GM23338 (cell line): Measurements from ENCODE around the gene KLHL25. TPM values are rescaled to one million over a fixed set of nuclear protein-coding genes. Genes with fewer than 3 reads are reported as not detected.

Experiments
- ATAC-seq: fragments of 200-7000 bp; cut with Tn5 transposase; 3 replicates; pipeline ENCODE4 v1.9.1; 2020
- DNase-seq: peaks from one replicate; pipeline ENCODE4 v3.0.0-alpha.2; 2015; ENCODE audit warnings: low spot score
- H2AFZ ChIP-seq: fragments of 200-600 bp; sonication (generic); 2 replicates; pipeline ENCODE4 v1.8.0; 2016; ENCODE audit warnings: antibody characterized with exemption, mild to moderate bottlenecking, moderate library complexity
- H3F3A ChIP-seq: fragments of 200-600 bp; sonication (generic); replicated peaks from 2 replicates; pipeline ENCODE4 v1.8.0; 2017; ENCODE audit warnings: antibody characterized with exemption, mixed run types, low read depth
- H3K27ac ChIP-seq: fragments of 200-600 bp; sonication (generic); 2 replicates; pipeline ENCODE4 v1.6.1; 2016; ENCODE audit warnings: low read depth
- H3K27me3 ChIP-seq: fragments of 200-600 bp; sonication (generic); 2 replicates; pipeline ENCODE4 v1.8.0; 2016; ENCODE audit warnings: mild to moderate bottlenecking, mixed run types, moderate library complexity; ENCODE audit not compliant: insufficient read depth
- H3K36me3 ChIP-seq: fragments of 200-600 bp; sonication (generic); 2 replicates; pipeline ENCODE4 v1.8.0; 2016; ENCODE audit warnings: mild to moderate bottlenecking; ENCODE audit not compliant: insufficient read depth
- H3K4me1 ChIP-seq: fragments of 200-600 bp; sonication (generic); 2 replicates; pipeline ENCODE4 v1.8.0; 2016; ENCODE audit warnings: mild to moderate bottlenecking, moderate library complexity; ENCODE audit not compliant: insufficient read depth
- H3K4me2 ChIP-seq: fragments of 200-600 bp; sonication (generic); 2 replicates; pipeline ENCODE4 v1.7.1; 2017; ENCODE audit warnings: mixed run types
- H3K4me3 ChIP-seq: fragments of 200-600 bp; sonication (generic); 2 replicates; pipeline ENCODE4 v1.6.1; 2016; ENCODE audit warnings: mixed run types
- H3K79me2 ChIP-seq: fragments of 200-600 bp; sonication (generic); replicated peaks from 2 replicates; pipeline ENCODE4 v1.8.0; 2017; ENCODE audit warnings: mild to moderate bottlenecking; ENCODE audit not compliant: insufficient read depth
- H3K9me2 ChIP-seq: fragments of 200-600 bp; sonication (generic); 2 replicates; pipeline ENCODE4 v1.8.0; 2017; ENCODE audit not compliant: insufficient read depth
- H4K20me1 ChIP-seq: fragments of 200-600 bp; sonication (generic); replicated peaks from 2 replicates; pipeline ENCODE4 v1.8.0; 2017; ENCODE audit warnings: mild to moderate bottlenecking; ENCODE audit not compliant: insufficient read depth
- H3K27ac Mint-ChIP-seq: 2 replicates; pipeline ENCODE4 v1.8.0; 2020; ENCODE audit warnings: inconsistent platforms, mild to moderate bottlenecking, moderate library complexity, mixed read lengths
- H3K27me3 Mint-ChIP-seq: 3 replicates; pipeline ENCODE4 v1.8.0; 2022; ENCODE audit warnings: low read depth, mild to moderate bottlenecking, moderate library complexity, mixed read lengths, inconsistent platforms; ENCODE audit not compliant: insufficient read depth, poor library complexity
- H3K36me3 Mint-ChIP-seq: 3 replicates; pipeline ENCODE4 v1.8.0; 2021; ENCODE audit warnings: low read depth, mild to moderate bottlenecking, inconsistent platforms, moderate library complexity, mixed read lengths
- H3K4me1 Mint-ChIP-seq: 3 replicates; pipeline ENCODE4 v1.8.0; 2020; ENCODE audit warnings: mild to moderate bottlenecking, inconsistent platforms, mixed read lengths
- H3K4me3 Mint-ChIP-seq: 3 replicates; pipeline ENCODE4 v1.8.0; 2021; ENCODE audit warnings: moderate library complexity, mild to moderate bottlenecking, inconsistent platforms, mixed read lengths
- H3K9me3 Mint-ChIP-seq: 3 replicates; pipeline ENCODE4 v1.8.0; 2020; ENCODE audit warnings: moderate library complexity, mild to moderate bottlenecking, inconsistent platforms, mixed read lengths
- CREB1 ChIP-seq: fragments of 250-450 bp; sonication (Bioruptor Pico); IDR thresholded peaks from 2 replicates; pipeline ENCODE4 v1.5.0; 2020; ENCODE audit warnings: low read depth, mild to moderate bottlenecking, moderate library complexity
- EZH2 ChIP-seq: fragments of 200-600 bp; sonication (generic); IDR thresholded peaks from one replicate; pipeline ENCODE4 v1.8.0; 2017; ENCODE audit warnings: antibody characterized with exemption, mild to moderate bottlenecking, low read depth; ENCODE audit not compliant: unreplicated experiment
- NANOG ChIP-seq: IDR thresholded peaks from 2 replicates; pipeline ENCODE4 v1.6.1; 2016; ENCODE audit warnings: antibody characterized with exemption, borderline replicate concordance
- POLR2AphosphoS5 ChIP-seq: IDR thresholded peaks from 2 replicates; pipeline ENCODE4 v1.6.1; 2016; ENCODE audit warnings: antibody characterized with exemption, low read depth
- STAT1 ChIP-seq: IDR thresholded peaks from one replicate; pipeline ENCODE4 v1.6.1; 2016; ENCODE audit warnings: antibody characterized with exemption; ENCODE audit not compliant: unreplicated experiment
- ZNF331 ChIP-seq: fragments of 250-450 bp; sonication (Bioruptor Pico); IDR thresholded peaks from 2 replicates; pipeline ENCODE4 v1.5.0; 2020; ENCODE audit warnings: low read depth, mild to moderate bottlenecking, moderate library complexity
- polyA plus RNA-seq: library from polyadenylated mRNA; unstranded; fragments of >200 nt; fragmentation: Nextera tagmentation; extraction: Ambion mirVana; gene quantifications from 2 replicates; pipeline ENCODE4 v1.2.1, GENCODE V29; 2016
- total RNA-seq: library from RNA; depleted of rRNA; stranded (reverse); fragments of >200 nt; shearing (Covaris generic); gene quantifications from 2 replicates; pipeline ENCODE4 v1.2.3, GENCODE V29; 2014
- TF ChIP-seq, protein P1 (sequence below): IDR thresholded peaks from one replicate; pipeline ENCODE4 v1.6.1; 2018; ENCODE audit warnings: antibody characterized with exemption; ENCODE audit not compliant: unreplicated experiment
- TF ChIP-seq, protein P2 (sequence below): IDR thresholded peaks from 2 replicates; pipeline ENCODE4 v1.6.1; 2016; ENCODE audit warnings: antibody characterized with exemption
- TF ChIP-seq, protein P3 (sequence below): fragments of 250-450 bp; sonication (Bioruptor Pico); IDR thresholded peaks from 2 replicates; pipeline ENCODE4 v1.5.0; 2020; ENCODE audit warnings: mild to moderate bottlenecking, moderate library complexity
- TF ChIP-seq, protein P4 (sequence below), 2 experiments: fragments of 200-600 bp in 1 of 2; sonication (generic) in 1 of 2; conservative IDR thresholded peaks; 2 replicates each; pipeline versions ENCODE4 v1.5.1 to v1.6.1; 2016 to 2017; ENCODE audit warnings: antibody characterized with exemption in 2 of 2, low read depth in 2 of 2, mild to moderate bottlenecking in 2 of 2, moderate library complexity in 1 of 2

KLHL25 gene
- total and polyA plus RNA-seq, 2 experiments from 2014 or later: 5.2 to 28.5 TPM

DNA sequence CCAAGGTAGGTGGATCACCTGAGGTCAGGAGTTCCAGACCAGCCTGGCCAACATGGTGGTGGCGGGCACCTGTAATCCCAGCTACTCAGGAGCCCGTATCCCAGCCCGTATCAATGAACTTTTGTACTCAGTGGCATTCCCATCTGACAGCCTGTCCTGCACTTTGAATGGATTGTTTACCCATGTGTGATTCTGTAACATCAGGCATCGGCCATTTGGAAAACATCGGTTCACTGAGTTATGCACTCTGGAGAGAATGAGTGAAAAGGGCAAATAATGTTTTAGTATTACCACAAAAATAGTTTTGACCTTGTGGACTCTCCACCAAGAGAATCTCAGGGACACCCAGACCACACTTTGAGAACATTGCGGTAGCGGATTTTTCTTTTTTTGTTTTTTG lies 13.6 kb downstream of the KLHL25 start (continued):
- TF ChIP-seq, protein P1, sequence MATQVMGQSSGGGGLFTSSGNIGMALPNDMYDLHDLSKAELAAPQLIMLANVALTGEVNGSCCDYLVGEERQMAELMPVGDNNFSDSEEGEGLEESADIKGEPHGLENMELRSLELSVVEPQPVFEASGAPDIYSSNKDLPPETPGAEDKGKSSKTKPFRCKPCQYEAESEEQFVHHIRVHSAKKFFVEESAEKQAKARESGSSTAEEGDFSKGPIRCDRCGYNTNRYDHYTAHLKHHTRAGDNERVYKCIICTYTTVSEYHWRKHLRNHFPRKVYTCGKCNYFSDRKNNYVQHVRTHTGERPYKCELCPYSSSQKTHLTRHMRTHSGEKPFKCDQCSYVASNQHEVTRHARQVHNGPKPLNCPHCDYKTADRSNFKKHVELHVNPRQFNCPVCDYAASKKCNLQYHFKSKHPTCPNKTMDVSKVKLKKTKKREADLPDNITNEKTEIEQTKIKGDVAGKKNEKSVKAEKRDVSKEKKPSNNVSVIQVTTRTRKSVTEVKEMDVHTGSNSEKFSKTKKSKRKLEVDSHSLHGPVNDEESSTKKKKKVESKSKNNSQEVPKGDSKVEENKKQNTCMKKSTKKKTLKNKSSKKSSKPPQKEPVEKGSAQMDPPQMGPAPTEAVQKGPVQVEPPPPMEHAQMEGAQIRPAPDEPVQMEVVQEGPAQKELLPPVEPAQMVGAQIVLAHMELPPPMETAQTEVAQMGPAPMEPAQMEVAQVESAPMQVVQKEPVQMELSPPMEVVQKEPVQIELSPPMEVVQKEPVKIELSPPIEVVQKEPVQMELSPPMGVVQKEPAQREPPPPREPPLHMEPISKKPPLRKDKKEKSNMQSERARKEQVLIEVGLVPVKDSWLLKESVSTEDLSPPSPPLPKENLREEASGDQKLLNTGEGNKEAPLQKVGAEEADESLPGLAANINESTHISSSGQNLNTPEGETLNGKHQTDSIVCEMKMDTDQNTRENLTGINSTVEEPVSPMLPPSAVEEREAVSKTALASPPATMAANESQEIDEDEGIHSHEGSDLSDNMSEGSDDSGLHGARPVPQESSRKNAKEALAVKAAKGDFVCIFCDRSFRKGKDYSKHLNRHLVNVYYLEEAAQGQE: no peak
- TF ChIP-seq POLR2AphosphoS5 (no peak), ZNF331 (no peak)

DNA sequence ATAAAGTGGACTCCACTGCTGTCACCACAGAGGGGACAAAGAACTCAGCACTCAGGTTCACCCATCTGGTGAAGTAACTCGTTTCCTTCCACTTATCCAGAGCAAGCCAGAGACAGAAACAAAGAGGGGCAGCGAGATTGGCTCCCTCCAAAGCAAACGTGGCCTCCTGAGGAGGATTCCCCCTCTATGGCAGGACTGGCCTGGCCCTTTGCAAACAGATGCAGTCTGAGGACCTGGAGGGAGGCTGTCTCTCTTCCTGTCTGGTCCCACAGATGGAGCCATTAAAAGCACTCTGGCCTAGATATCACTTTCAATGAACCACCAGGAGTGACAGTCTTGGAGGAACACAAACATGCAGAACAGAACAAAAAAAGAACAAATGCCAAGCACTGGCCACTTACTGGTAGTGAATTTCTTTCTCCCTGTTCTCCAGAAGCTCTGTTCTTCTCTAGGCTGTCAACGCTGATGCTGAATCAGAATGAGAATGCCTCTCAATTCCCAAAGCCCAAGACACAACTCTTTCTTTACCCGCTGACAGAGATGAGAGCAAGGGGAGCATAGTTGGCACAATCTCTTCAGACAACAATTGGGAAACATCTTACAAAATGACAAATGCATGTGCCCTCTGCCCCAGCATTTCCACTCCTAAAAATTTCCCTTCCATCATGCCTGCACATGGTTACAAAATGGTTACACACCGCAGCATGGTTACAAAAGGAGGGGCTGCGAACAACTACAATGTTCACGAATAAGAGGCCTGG lies 14.3 kb downstream of the KLHL25 start:
- DNase-seq: no peak
- Mint-ChIP-seq H3K27ac (0 out of 2 replicates have a peak overlapping the region, but pooled peaks have one; percentile 4), H3K36me3 (no peaks in the 10 kb centered on the region; the same call in 2 of the 3 replicates), H3K4me3 (no peak overlapping the region), H3K9me3 (no peaks in the 10 kb centered on the region), H3K4me1 (peaks cover 42% of the 10 kb centered on the region), H3K27me3 (peaks cover 8% of the 10 kb centered on the region)
- H3K4me1 ChIP-seq: no peaks in the 10 kb centered on the region; the same call in 1 of the 2 replicates
- H3F3A ChIP-seq: no peaks in the 10 kb centered on the region
- H3K4me2 ChIP-seq: no peak overlapping the region
- no peak overlapping the region for H3K4me3 ChIP-seq
- no peak for ATAC-seq
- H3K36me3 ChIP-seq: no peaks in the 10 kb centered on the region
- H3K27ac ChIP-seq: no peak overlapping the region
- peaks cover 57% of the 10 kb centered on the region for H4K20me1 ChIP-seq
- H2AFZ ChIP-seq: no peak overlapping the region
- H3K79me2 ChIP-seq: peaks cover 100% of the 10 kb centered on the region
- H3K9me2 ChIP-seq: no peaks in the 10 kb centered on the region
- H3K27me3 ChIP-seq: no peaks in the 10 kb centered on the region
- TF ChIP-seq, protein P2, sequence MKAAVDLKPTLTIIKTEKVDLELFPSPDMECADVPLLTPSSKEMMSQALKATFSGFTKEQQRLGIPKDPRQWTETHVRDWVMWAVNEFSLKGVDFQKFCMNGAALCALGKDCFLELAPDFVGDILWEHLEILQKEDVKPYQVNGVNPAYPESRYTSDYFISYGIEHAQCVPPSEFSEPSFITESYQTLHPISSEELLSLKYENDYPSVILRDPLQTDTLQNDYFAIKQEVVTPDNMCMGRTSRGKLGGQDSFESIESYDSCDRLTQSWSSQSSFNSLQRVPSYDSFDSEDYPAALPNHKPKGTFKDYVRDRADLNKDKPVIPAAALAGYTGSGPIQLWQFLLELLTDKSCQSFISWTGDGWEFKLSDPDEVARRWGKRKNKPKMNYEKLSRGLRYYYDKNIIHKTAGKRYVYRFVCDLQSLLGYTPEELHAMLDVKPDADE: no peak
- no peak for TF ChIP-seq EZH2
- TF ChIP-seq, protein P3, sequence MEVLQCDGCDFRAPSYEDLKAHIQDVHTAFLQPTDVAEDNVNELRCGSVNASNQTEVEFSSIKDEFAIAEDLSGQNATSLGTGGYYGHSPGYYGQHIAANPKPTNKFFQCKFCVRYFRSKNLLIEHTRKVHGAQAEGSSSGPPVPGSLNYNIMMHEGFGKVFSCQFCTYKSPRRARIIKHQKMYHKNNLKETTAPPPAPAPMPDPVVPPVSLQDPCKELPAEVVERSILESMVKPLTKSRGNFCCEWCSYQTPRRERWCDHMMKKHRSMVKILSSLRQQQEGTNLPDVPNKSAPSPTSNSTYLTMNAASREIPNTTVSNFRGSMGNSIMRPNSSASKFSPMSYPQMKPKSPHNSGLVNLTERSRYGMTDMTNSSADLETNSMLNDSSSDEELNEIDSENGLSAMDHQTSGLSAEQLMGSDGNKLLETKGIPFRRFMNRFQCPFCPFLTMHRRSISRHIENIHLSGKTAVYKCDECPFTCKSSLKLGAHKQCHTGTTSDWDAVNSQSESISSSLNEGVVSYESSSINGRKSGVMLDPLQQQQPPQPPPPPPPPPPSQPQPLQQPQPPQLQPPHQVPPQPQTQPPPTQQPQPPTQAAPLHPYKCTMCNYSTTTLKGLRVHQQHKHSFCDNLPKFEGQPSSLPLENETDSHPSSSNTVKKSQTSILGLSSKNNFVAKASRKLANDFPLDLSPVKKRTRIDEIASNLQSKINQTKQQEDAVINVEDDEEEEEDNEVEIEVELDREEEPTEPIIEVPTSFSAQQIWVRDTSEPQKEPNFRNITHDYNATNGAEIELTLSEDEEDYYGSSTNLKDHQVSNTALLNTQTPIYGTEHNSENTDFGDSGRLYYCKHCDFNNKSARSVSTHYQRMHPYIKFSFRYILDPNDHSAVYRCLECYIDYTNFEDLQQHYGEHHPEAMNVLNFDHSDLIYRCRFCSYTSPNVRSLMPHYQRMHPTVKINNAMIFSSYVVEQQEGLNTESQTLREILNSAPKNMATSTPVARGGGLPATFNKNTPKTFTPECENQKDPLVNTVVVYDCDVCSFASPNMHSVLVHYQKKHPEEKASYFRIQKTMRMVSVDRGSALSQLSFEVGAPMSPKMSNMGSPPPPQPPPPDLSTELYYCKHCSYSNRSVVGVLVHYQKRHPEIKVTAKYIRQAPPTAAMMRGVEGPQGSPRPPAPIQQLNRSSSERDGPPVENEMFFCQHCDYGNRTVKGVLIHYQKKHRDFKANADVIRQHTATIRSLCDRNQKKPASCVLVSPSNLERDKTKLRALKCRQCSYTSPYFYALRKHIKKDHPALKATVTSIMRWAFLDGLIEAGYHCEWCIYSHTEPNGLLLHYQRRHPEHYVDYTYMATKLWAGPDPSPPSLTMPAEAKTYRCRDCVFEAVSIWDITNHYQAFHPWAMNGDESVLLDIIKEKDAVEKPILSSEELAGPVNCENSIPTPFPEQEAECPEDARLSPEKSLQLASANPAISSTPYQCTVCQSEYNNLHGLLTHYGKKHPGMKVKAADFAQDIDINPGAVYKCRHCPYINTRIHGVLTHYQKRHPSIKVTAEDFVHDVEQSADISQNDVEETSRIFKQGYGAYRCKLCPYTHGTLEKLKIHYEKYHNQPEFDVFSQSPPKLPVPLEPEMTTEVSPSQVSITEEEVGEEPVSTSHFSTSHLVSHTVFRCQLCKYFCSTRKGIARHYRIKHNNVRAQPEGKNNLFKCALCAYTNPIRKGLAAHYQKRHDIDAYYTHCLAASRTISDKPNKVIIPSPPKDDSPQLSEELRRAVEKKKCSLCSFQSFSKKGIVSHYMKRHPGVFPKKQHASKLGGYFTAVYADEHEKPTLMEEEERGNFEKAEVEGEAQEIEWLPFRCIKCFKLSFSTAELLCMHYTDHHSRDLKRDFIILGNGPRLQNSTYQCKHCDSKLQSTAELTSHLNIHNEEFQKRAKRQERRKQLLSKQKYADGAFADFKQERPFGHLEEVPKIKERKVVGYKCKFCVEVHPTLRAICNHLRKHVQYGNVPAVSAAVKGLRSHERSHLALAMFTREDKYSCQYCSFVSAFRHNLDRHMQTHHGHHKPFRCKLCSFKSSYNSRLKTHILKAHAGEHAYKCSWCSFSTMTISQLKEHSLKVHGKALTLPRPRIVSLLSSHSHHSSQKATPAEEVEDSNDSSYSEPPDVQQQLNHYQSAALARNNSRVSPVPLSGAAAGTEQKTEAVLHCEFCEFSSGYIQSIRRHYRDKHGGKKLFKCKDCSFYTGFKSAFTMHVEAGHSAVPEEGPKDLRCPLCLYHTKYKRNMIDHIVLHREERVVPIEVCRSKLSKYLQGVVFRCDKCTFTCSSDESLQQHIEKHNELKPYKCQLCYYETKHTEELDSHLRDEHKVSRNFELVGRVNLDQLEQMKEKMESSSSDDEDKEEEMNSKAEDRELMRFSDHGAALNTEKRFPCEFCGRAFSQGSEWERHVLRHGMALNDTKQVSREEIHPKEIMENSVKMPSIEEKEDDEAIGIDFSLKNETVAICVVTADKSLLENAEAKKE: no peak
- TF ChIP-seq CREB1 (CRISPR knock-in tag): no peak
- TF ChIP-seq NANOG: no peak
- TF ChIP-seq, protein P4, sequence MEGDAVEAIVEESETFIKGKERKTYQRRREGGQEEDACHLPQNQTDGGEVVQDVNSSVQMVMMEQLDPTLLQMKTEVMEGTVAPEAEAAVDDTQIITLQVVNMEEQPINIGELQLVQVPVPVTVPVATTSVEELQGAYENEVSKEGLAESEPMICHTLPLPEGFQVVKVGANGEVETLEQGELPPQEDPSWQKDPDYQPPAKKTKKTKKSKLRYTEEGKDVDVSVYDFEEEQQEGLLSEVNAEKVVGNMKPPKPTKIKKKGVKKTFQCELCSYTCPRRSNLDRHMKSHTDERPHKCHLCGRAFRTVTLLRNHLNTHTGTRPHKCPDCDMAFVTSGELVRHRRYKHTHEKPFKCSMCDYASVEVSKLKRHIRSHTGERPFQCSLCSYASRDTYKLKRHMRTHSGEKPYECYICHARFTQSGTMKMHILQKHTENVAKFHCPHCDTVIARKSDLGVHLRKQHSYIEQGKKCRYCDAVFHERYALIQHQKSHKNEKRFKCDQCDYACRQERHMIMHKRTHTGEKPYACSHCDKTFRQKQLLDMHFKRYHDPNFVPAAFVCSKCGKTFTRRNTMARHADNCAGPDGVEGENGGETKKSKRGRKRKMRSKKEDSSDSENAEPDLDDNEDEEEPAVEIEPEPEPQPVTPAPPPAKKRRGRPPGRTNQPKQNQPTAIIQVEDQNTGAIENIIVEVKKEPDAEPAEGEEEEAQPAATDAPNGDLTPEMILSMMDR (conservative IDR thresholded peaks at IDR 0.05; ENCODE audit: low read depth in 2 of 2): no peak
- TF ChIP-seq STAT1: no peak
